HG03342 (cell line): ENCODE results near the gene ZNF22.

ENCODE experiments used
- ATAC-seq: cut with Tn5 transposase; IDR thresholded peaks from one replicate; pipeline ENCODE4 v1.9.1; 2021; ENCODE audit warnings: mild to moderate bottlenecking, moderate library complexity; ENCODE audit not compliant: unreplicated experiment

The ZNF22 gene

DNA sequence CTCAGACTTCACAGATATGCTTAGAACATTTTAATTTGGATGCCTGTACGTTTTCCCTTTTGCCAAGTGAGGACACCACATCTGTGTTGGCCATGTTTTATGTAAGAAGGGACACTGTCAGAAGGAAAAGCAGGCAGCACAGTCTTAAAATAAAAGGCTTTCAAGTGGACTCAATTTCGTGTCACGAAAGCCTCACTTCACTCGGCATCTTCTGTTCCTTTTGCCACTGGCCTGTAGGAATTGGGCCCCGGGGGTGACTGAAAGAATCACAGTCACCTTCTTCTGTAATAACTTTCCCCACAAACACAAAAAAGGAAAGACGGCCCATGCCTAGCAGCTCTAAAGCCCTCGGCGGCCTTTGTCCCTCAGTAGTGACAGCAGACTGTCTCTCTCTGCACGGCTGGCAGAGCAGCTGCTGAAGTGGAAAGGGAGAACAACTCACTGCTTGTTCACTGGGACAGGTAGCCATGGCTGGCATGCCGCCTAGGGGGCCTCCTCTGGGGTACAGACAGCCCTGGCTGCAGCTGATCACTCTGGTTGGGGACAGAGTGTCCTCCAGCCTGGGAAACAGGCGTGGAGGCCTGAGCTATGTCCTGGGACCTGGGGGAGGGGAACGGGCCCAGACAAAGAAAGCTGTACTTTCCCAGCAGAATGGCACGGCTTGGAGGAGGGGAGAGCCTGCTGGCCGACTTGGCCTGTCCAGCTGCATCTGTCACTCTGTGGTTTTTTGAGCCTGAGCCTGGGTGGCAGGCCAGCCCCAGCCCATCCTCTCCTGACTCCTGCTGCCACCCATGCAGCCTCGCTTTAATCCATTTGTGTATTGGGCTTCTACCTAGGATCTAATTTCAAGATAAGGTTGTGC, 36.7 kb upstream of the ZNF22 start:
- ATAC-seq = no peak

DNA sequence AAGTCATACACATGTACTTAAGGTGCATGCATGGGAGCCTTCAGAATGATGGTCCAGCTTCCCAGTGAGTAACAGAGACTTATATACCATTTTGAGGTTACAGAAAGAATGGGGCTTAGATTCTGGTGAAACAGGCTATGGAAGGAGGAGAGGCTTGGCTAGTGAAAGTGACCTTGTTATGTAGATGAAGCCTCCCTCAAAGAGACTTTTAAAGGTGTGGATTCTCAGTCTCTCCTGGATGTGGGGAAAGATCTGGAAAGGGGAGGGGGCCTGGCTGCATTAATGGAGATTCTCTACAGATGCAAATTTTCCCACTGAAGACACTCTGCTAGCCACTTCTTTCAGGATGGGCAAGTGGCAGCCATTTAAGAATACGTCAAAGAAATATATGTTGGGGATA, 35.6 kb upstream of the ZNF22 start:
- ATAC-seq = no peak

DNA sequence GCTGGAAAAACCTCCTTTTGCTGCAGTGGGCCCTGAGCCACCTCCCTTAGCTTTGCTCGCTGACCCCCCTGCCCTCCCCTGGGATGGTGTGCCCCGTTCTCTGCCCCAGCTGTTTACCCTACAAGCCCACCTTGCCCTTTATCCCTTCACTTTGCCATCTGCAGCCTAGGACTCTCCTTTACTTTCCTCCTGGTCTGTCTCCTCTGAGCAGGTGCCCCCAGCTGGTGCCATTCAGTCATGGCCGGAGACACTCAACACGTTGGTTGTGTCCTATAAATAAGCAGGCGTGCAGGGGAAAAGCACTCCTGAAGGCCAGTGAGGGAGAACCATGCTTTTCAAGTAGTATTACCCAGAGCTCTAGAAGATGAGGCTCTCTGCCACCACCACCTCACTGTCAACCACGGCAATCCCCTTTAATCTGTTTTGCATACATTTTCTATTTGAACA, 35.0 kb upstream of the ZNF22 start:
- ATAC-seq = peak; percentile 36

DNA sequence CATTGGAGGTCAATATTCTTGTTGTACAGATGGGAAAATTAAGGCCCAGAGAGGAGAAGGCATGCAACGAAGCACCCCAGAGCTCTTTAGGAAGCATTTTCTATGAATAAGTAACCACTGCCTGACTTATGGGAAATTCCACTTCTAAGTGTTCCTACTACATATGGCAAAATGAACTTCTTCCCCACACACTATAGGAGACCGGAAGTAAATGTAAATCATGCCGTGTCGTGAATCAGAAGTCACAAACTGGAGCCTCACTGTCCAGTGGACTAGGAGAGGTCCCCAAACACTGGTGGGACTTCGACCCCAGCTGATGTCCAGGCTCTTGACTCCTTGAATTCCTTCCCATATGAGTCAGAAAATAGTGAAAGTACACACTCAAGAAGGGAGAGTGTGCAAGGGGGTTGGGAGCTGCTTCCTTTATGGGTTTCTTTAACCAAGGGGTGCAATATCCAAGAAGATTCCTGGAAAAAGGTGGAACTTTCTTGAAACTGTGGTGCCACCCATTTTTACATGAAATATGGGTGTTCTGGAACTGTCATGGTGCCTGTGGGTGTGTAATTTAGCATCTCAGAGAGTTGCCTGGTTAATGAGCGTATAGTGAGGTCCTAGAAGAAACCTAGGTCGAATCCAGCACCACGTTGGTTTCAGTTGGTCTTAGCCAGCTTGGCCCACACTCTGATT, 34.5 kb upstream of the ZNF22 start:
- peak; percentile 37 for ATAC-seq

DNA sequence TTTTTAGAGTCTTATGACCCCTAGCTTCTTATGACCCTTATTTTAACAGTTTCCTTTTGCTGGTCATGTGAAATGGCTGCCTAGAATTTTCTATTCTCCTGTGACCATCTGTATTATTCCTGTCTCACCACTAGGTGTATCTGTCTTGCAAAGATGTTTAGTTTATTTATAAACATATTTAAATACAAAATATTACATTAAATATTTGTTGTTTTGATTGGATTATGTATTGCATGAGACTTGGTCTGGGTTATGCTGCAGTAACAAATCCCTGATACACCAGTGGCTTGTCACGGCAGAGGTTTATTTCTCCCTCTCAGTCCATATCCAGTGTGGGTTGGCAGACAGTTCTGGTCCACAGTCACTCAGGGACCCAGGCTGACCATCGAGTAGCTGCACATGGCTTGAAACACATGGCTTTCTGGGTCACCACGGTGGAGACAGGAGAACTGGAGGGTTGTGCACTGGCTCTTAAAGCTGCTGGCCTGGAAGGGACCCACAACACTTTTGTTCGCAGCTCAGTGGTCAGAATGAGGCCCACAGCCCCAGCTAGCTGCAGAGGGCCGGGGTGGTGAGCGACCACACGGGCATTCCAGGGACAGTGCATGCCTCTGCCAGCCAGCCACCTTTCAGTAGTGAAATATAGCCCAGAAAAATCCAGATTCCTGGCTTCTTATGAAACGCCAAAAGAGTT, 33.8 kb upstream of the ZNF22 start:
- no peak for ATAC-seq

DNA sequence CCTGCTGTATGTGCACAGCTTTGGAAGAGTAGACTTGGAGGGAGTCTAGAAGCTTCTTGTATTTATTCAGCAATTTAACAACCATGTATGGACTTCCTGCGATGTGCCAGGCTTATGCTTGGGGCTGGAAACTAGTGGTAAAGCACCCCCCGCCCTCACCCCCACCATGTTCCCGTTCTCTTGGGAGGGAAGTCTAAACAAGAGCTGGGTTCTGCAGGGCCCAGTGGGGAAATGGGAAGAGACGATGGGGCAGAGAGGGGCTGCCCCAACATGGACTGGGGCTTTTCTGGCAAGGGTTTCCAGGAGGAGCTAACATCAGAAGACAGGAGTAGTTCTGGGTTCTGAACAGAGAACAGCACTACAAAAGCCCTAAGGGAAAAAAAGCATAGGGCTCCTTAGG, 33.1 kb upstream of the ZNF22 start:
- ATAC-seq = no peak

DNA sequence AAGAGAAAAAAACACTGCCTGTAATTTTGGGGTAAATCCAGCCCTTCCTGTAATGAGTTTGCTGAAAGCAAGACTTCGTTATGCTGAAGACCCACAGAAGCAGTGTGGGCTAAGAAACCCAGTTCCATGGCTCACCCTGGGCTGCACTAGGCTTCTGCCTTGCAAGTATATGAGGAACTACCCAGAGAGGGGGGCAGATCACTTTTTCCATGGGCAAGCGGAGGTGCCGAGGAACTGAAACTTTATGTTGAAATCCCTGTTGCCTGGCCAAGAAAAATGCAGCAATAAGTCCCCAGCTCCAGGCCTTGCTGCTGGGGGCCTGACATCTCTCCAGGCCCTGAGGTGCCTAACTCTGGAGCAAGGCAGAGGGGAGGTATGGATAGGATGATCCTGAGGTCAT, 32.6 kb upstream of the ZNF22 start:
- ATAC-seq = no peak

DNA sequence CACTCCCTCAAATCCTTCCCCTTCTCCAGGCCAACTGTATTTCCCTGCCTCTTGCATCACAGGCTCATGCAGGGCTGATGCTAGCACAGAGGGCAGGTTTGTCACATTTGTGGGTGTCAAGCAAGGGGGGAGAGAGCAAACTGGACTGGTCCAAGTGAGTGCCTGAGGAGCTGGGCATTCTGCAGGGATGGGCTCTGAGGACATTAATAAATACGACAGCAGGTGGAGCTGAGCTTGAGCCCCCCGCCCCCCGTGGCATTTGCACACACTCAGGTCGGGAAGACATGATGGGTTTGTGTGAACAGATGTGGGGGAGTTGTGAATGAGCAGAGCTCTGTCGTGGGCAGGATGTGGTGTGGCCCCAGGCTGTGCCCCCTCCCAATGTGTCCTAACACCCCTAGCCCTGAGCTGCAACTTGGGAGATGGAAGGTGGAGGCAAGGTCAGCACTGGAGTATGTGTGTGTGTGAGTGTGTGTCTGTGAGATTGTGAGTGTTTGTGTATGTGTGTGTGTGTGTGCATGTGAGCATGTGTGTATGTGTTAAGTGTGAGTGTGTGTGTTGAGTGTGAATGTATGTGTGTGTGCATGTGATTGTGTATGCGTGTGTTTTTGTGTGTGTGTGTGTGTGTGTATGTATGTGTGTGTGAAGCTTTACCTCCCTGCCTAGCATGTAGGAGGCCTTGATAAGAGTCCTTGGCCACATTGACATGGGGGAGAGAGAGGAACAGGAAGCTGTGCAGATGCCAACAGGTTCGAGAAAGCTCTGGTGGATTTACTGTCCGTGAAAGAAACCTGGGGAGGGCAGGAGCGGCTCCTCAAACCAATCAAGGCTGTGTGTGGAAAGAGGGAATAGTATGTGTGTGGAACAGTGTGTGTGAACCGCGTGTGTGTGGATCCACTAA, 32.0 kb upstream of the ZNF22 start:
- no peak for ATAC-seq

DNA sequence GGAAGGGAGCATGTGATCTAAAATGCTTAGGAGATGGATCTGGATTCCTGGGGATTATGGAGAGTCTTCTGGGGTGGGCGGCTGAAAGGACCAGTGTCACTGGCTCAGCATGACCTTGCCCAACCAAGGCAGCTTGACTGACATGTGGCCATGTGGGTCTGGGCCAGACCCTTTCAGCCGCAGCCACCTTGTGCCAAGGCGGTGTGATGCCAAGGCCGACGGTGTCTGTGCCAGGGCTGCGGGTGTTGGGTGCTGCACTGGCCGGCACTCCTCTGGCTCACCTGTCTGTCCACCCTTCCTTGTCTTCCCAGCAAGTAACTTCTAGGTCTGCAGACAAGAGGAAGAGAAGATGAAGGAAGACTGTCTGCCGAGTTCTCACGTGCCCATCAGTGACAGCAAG, 30.9 kb upstream of the ZNF22 start:
- ATAC-seq = no peak

DNA sequence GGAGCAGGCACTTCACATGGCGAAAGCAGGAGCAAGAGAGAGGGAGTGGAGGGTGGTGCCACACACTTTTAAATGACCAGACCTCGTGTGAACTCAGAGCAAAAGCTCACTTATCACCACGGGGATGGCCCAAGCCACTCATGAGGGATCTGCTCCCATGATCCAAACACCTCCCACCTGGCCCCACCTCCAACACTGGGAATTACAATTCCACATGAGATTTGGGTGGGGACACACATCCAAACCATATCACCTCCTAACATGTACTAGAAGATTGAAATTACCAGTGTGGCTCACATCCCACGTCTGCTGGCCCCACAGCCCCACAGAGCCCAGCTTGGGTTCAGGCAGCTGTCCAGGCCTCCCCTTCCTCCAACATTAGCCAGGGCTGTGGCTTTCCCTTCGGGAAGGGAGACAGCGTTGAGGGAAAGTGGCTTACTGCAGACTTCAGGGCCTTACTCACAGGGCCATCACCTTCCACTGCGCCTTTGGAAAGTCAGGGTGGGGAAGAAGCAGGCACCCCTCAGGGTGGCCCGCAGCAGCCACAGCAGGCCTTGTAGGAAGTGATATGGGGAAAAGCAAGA, 29.8 kb upstream of the ZNF22 start:
- no peak for ATAC-seq

DNA sequence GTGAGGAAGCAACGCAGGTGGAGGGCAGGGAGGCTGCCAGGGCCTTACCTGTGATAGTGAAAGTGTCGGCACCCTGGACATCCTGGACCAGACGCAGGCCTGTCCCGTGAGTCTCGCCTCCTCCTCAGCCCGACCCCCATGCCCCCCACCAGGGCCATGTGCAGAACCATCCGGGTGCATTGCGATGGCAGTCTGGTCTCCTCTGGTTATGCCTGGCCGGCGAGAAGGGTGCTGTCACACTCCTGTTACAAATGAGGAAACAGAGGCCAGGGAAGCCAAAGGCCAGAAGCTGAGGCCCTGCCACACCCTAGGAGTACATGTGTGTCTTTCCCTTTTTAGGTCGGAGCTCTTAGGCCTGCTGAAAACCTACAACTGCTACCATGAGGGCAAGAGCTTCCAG, 29.3 kb upstream of the ZNF22 start:
- ATAC-seq = no peak

DNA sequence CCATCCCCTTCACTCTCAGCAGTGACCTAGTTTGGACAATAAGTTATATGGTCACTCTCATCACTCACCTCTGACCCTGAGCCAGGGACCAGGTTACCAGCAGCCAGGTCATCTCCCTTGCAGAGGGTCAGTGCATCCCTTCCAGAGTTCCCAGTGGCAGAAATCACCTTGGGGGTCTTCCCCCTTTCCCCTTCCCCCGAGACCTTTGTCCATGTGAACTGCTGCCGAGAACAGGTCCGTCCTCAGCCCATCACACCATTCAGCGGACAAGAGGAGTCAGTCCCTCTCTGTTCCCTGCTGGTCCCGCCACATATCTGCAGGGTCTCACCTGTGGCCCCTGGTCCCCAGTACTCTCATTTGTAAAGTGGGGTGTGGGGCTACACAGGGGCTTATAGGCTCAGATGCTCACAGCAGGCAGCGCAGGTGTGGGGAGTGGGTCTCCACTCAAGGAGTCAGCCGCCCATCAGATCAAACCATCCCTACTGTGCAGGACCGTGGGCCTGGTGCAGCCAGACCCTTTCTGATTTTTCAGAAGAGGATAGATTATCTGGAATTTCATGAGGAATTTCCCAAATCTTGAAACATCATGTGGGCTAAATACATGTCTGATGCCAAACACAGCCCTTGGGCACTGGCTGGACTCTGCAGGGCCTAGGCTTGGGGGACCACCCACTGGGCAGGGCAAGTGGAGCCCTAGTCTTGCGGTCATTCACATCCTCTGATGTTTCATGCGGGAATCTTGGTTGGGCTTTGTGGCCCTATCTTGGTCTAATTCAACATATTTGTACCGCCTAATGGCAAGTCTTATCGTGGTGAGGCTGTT, 28.6 kb upstream of the ZNF22 start:
- ATAC-seq = no peak

DNA sequence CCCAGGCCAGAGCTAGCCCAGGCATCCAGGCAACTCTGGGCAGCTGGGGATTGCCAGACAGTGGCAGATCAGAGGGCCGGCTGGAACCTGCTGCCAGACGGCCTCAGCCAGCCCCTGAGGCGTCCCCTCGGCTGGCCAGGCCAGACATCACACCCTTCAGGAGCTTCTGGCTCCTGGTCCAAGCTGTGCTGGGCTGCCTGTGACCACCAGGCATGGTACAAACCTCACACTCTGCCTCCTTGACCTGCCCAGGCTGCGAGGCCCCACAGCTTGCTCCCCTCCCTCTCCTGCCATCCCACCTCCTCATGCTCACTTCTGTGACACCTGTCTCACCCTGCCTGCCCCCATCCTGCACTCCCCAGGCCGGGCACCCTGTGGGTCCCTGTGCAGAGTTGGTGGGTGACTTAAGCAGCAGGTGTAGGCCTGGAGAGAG, 27.8 kb upstream of the ZNF22 start:
- ATAC-seq = no peak

DNA sequence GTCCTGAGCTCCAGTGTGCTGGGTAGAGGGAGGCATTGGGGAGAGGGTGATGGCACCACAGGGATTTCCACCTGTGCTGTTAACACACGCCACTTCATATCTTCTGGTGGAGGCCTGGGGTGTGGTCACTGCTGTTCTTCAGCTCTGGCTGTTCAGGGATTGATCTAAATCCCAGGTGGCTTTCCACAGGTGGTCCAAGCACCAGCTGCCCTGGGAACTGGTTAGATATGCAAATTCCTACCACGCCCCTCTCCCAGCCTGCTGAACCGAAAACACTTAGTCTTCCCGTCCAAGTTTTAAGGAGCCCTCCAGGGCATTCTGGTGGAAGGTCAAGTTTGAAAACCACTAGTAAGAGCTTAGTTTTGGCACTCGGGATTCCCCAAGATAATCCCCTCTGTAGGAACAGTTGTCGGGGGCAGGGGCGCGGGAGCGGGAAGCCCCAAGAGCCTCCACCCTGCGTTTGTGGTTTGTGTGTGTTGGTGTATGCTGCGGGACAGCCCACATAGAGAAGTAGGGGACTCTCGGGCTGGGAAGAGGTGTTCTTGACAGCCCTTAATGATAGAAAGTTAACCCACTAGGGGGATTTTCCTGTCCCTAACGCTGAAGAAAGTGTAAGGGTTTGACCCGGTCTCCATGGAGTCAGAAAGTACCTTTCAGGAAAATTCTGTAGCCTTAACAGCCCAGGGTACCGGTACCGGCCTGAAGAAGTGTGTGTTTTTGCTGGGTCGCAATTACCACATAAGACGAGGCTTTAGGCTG, 27.2 kb upstream of the ZNF22 start:
- ATAC-seq = no peak

DNA sequence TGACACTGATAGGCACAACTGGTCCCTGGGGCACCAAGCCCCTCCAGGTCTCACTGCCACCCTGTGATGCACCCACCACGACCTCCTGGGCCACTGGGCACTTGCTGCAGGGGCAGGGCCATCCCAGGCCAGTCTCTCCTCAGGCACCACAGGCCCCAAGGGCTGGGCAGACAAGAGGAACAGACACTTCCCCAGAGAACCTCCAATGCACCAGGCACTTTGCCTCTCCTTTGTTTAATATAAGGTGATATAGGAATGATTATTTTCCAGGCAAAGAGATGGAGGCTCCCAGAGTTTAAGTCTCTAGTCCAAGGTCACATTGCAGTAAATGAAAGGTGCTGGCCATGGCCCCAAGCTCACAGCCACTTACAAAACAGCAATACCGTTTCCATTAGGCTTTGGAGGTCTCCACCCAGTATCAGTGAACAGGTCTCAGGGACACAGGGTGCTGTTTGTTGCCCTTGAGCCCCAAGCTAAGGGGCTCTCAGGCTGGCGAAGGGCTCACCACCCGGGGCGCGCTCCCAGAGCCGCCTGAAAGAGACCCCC, 26.6 kb upstream of the ZNF22 start:
- no peak for ATAC-seq

DNA sequence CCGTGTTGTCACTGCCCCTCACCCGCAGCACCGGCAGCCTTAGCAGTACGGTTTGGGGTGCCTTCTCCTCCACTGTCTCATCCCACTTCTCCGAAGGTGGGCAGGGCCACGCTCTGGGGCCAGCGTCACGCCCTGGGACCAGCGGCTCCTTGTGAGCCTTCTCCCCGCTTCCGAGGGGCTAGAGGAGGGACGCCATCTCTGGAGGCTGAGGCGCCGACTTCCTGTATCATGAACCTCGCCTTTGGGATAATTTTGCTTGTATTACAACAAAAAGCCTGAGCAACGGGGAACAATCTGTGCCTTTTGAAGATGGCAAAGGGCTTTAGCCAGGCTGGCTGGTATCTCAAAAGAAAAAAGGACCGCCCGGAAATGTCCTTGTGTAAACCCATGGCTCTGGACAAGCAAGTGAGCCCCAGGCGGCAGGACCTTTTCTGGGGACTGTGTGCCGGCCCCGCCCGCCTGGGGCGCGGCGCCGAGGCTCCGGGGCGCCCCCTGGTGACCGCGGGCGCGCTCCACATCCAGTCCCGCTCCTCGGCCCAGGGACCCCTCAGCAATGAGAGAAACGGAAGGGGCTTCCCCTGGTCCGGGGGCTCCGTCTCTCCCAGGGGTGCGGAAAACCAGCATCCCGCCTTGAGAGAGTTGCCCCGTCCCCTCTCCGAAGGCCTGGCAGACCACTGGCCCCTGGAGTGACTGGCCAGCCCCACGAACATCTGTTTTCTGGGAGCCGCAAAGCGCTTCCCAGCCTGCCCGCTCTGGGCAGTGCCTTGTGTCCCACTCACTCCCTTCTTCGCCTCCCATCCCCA, 25.9 kb upstream of the ZNF22 start:
- peak; percentile 75 for ATAC-seq

DNA sequence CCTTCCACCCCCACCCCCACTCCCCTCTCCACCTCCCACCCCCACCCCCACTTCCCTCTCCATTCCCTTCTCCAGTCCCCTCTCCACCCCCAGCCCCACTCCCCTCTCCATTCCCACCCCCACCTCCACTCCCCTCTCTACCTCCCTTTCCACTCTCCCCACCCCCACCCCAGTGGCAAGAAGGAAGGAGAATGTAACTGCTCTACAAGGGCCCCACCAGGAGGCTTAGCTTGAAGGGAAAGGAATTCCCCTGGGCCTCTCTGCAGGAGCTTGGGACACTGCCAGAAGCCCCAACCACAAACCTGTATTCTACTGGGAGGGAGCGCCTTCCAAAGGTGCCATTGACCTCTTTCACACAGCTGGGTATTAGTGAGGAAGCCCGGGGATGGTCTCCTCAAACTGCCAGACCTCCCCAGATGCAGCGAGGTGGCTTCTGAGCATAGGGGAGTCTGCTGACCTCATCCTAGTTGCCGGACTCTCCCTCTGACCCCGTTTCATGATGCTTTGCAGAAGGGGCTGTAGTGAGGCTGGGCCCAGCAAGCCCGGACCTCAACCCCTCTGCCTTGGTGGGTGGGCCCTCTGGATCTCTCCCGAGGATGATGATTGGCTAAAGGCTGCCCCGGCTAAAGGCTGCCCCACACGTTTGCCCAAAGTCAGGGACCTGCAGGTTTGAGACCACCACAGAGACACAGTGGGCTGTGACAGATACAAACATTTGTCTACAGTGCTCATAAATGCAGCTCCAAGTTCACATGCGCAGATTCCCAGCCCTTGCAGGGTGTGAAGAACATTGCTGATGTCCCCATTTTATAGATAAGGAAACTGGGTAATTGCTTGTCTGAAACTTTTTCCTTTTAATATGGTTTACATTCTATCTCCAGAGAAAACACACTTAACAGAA, 25.0 kb upstream of the ZNF22 start:
- ATAC-seq = no peak
